Head of caudate nucleus (tissue), 42 donors: ENCODE results near the gene NTM.

ENCODE experiments used
- DNase-seq, 42 donors: peaks; one replicate each; pipeline versions ENCODE4 v3.0.0 to v3.0.0-alpha.2; 2020 to 2021; ENCODE audit warnings: mixed read lengths in 7 of 42
- intact Hi-C: fragments of 100-400 bp; cut with DNase I; formaldehyde crosslinking; loops from one replicate; pipeline ENCODE4 v1.15.0; 2022

The NTM gene

GRCh38 chr11:131512228-131512627 is 141.8 kb downstream of the NTM start:
- no peak for DNase-seq
- intact Hi-C loops, result no loop called here

- DNase-seq, result no peak
- intact Hi-C loops, result no loop called here
Measured at GRCh38 chr11:131514062-131514461, 143.6 kb downstream of the NTM start.

- DNase-seq, result no peak
- intact Hi-C loops, result no loop called here
Measured at GRCh38 chr11:131518305-131518838, 148.0 kb downstream of the NTM start.

- intact Hi-C loops, result no loop called here
- no peak for DNase-seq
Measured at GRCh38 chr11:131522851-131523250, 152.4 kb downstream of the NTM start.

- intact Hi-C loops, result loop anchor here (5.0 kb wide), 1 partner anchor 52 kb away; no protein-coding TSS in a partner anchor
- DNase-seq, result peak in 40 of 42 donors; percentile 28 to 88 (median 72)
Measured at GRCh38 chr11:131530407-131530806, 160.0 kb downstream of the NTM start.

DNA sequence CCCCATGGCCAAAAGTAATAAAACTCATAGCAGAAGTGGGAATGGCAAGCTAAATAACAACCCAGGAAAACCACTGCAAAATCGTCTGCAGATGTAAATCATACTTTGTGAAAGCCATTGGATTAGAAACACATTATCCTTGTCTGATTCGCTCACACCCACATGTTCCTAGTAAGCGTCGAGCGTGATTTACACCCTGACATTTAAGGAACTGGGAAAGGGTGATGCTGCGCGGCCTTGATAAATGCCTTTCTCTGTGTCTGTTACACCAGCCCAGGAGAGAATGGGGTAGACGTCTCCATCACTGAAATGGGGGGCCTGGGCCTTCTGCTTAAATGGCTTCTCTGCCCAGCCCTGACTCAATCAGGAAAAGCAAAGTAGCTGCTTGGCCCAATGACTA is 162.7 kb downstream of the NTM start:
- intact Hi-C loops, result loop anchor here (5.0 kb wide), 1 partner anchor 49 kb away; no protein-coding TSS in a partner anchor

DNA sequence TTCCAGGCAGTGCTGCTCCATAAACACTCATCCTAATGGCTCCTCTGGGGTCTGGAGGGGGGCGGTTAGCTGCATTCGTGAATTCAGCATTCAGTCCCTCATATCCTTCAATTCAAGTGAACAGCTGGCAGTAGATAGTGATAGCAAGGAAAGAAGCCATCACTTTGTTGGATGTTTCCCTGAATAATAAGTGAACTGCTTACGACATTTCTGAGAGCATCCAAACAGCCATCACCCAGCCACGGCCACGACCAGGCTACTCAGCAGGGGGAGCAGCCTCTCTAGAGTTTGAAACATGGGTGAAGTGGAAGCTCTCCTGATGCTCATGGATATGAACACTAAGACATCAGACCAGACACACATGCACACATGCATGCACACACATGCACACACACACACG is 163.6 kb downstream of the NTM start:
- DNase-seq, result peak in 41 of 42 donors; percentile 38 to 86 (median 65)
- intact Hi-C loops, result loop anchor here (5.0 kb wide), 1 partner anchor 48 kb away; no protein-coding TSS in a partner anchor

More for the DNA sequence above, 162.7 kb downstream of the NTM start:
- DNase-seq, result peak in 13 of 42 donors; percentile 14 to 56 (median 36)

DNA sequence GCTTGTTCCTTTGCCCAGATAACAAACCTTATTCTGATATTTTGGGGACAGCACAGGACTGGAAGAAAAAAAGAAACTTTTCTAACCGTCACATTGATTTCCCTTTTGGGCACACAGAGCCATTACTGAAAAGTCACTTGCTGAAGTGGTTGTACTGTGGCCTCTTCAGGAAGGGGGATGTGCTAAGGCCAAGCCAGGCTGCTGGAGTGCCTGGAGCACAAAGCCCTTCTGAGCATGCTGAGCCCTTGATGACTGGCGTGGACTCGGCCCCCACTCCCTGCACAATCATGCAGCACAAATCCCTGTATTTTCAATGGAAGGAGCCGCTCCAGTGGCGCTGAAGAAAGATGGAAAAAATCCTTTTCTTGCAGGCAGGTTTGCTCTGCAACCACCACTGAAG is 164.2 kb downstream of the NTM start:
- peak in 40 of 42 donors; percentile 47 to 88 (median 68) for DNase-seq

GRCh38 chr11:131536159-131536558 is 165.7 kb downstream of the NTM start:
- intact Hi-C loops, result no loop called here
- DNase-seq, result peak in 1 of 42 donors; percentile 33

More for the DNA sequence above, 164.2 kb downstream of the NTM start:
- intact Hi-C loops, result loop anchor here (5.0 kb wide), 1 partner anchor 48 kb away; no protein-coding TSS in a partner anchor

- no peak for DNase-seq
- intact Hi-C loops, result no loop called here
Measured at GRCh38 chr11:131537196-131537595, 166.8 kb downstream of the NTM start.

GRCh38 chr11:131537748-131538147 is 167.3 kb downstream of the NTM start:
- intact Hi-C loops, result no loop called here
- DNase-seq, result peak in 3 of 42 donors; percentile 35 to 51 (median 37)

GRCh38 chr11:131538322-131538721 is 167.9 kb downstream of the NTM start:
- DNase-seq, result no peak
- intact Hi-C loops, result no loop called here

DNA sequence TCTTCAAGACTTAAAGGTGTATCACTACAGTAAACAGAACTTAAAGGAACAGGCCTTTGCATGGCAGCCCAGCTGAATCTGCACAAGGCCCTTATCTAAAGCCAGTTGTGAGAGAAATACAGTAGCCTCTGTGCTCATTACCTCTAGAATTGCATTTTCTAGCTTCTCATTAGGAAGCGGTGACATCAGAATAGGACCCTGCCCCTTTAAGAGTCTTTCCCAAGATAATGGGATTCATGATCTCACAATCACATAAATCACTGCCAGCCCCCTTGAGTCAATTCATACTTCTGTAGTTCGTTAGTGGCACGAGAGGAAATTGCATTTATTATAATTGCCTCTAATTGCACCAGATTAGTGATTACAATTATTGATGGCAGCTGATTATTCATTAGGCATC is 170.3 kb downstream of the NTM start:
- no peak for DNase-seq
- intact Hi-C loops, result no loop called here

DNA sequence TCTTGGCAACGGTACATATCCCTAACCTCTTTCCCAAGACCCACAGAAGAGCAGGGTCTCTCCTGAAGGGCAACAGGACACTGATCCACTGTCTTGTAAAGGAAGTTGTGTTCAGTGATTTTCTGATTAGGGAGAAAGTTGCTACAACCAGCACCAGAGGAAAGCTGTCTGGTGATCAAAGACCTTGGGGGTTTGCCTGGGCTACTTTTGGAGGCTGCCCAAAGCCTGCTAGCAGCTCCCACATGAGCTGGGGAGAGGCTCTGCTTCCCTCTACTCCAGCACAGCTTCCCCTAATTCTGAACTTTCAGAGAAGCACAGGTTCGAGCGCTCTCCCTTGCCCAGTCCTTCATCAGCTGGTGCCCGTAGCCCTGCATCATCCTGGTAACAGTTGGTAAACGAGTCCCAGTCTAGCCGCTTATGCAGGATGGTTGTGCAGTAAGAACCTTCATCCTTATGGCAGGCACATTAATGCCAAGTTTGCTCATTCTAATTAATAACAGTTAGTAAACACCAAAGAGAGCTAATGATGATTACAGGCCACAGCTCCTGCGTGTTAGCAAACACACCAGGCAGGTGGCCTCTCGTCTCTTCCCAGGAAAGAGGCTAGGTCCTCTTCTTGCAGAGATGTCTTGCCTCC is 173.1 kb downstream of the NTM start:
- intact Hi-C loops, result no loop called here
- peak in 1 of 42 donors; percentile 50 for DNase-seq

DNA sequence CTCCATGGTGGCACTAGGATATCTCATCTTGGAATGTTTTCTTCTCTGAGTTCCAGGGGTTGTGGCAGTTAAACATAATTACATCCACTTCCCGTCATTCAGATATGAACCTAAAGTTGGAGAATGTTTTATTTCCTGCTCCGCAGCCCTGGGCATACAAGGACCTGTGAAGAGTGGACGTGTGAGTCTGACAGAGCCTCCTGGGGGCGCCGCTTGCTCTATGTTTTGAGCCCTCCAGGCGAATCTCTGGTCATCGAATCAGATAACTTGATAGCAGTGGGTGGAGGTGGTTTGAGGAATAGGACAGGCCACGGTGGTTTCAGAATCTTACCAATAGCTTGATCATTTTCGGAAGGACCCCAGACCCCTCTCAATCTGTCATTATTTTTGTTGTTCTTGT is 174.2 kb downstream of the NTM start:
- peak in 41 of 42 donors; percentile 26 to 86 (median 63) for DNase-seq
- intact Hi-C loops, result no loop called here

DNA sequence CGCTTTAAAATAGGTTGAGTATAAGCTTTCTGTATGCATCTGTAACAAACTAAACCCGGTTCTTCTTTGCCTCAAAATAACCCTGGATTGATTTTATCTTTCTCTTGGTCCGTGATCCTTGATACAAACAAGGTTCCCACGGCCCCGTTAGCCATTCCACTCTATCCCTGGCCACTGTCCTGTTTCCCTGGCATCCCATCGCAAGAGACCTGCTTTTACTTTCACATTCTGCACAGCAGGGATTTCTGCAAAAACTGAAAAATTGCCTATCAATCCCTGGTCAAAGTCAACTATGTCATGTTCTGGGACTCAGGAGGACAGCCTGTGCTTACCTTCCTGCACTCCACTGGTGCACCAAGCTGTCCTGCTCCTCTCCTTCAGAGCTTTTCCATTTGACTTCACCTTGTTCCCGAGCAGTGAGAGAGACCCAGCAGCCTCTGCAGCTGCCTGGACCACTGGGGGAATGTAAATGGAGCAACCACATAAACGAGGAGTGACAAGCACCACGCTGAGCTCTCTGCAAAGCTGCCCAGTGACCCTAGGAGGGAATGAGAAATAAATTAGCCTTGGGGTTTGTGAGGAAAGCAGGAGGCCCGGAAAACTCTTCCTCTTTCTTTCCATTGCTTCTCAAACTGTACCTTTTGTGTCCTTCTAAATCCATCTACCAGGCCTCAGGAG is 175.9 kb downstream of the NTM start:
- intact Hi-C loops, result no loop called here
- peak in 3 of 42 donors; percentile 39 to 66 (median 60) for DNase-seq

DNA sequence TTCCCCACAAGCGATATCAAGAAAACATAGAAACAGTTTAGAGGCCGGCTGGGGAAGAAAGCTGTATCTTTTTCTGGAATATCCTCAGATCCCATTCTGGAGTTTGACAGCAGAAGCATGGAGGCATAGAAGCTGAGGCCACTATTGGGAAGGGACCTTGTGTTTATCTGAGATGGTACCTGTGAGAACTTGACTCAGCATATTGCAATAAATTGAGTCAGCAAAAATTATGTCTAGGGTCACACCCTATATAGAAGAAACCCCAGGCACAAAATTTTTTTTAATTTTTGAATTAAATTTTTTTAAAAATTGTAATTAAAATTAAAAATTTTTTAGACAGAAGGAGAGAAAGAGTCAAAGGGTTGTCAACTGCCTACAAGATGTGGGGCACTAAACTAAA is 178.7 kb downstream of the NTM start:
- intact Hi-C loops, result no loop called here
- DNase-seq, result no peak

DNA sequence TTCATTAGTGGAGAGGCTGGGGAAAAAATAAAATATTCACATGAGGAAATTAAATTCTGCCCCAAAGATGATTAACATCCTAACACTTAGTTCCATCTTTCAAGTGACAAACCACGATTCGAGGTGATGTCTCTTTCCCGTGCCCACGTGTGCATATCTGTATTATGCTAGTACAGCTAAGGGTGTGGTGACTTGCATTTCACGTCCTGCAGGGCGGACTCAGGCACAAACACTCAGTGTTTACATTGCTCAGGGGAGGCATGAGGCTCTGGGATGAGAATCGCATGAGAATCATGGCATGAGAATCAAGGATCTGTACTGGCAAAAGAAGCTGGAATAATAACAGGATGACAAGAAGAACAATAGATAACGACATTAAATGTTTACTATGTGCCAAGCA is 179.4 kb downstream of the NTM start:
- intact Hi-C loops, result no loop called here
- no peak for DNase-seq

DNA sequence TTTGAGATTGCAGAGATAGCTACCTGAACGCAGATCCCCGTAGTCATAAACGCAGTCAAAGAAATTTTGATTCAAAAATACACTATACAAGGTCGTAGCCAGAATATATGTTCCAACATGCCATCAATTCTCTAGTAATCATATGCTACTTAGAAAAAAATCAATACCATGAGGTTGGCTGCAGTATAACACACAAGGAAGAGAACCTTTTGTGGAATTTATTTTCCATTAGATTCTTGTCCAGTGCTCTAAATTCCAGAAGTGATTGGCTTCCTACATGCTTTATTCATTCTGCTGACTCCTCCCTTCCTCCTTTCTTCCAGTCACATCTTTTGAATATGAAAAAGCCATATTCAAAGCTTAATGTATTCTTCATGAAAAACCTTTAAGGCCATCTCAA is 189.9 kb downstream of the NTM start:
- DNase-seq, result no peak
- intact Hi-C loops, result no loop called here

DNA sequence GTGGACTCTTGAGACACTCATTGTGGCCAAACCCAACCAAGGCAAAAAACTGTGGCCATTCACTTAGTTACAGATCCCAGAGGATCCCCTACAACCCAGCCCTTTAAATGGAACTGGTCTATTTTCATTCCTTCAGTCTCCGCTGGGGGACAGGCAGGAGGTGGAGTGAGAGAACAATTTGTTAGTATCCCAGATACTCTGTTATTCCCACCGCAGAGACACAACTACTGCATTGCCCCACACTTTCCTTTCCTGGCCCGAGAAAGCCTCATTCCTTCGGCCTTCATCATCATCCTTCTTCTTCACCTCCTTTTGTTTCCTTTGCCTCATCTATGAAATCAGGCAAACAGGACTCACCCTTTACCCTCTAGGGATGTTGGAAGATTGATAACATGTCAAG is 191.1 kb downstream of the NTM start:
- intact Hi-C loops, result no loop called here
- peak in 1 of 42 donors; percentile 32 for DNase-seq
